GM18868 (cell line): ENCODE measurements around the gene TUT1.
"Not testable (repeated sequence)": the region's sequence is repeated elsewhere in the genome, so short reads cannot be mapped to it uniquely, and the experiment has no call there.

Source experiments
- ATAC-seq: cut with Tn5 transposase; IDR thresholded peaks from one replicate; pipeline ENCODE4 v1.9.1; 2021; ENCODE audit warnings: mild to moderate bottlenecking, moderate library complexity; ENCODE audit not compliant: unreplicated experiment

TUT1 gene

GRCh38 chr11:62604460-62605120 lies 13.3 kb upstream of the TUT1 start:
- ATAC-seq, result no peak

GRCh38 chr11:62603776-62604299 lies 12.5 kb upstream of the TUT1 start:
- ATAC-seq, result no peak

- ATAC-seq, result no peak
Observed at GRCh38 chr11:62603072-62603408, 11.7 kb upstream of the TUT1 start.

- no peak for ATAC-seq
Observed at GRCh38 chr11:62602141-62603071, 11.1 kb upstream of the TUT1 start.

- peak; percentile 73 for ATAC-seq
Observed at GRCh38 chr11:62601372-62602140, 10.2 kb upstream of the TUT1 start, which contains the start of gene MTA2. Gene MTA2, minus strand, starts transcription at chr11:62601865. Its CDS starts 415 bp downstream, at chr11:62601450.

GRCh38 chr11:62601122-62601371 lies 9.7 kb upstream of the TUT1 start:
- ATAC-seq, result no peak

GRCh38 chr11:62600367-62601121 lies 9.2 kb upstream of the TUT1 start:
- ATAC-seq, result no peak

GRCh38 chr11:62599901-62600300 lies 8.6 kb upstream of the TUT1 start:
- ATAC-seq, result no peak

GRCh38 chr11:62599069-62599696 lies 7.9 kb upstream of the TUT1 start:
- peak; percentile 66 for ATAC-seq

GRCh38 chr11:62595124-62595523 lies 3.8 kb upstream of the TUT1 start:
- no peak for ATAC-seq

- no peak for ATAC-seq
Observed at GRCh38 chr11:62593434-62594044, 2.2 kb upstream of the TUT1 start.

- ATAC-seq, result no peak
Observed at GRCh38 chr11:62592989-62593421, 1.7 kb upstream of the TUT1 start.

- ATAC-seq, result no peak
Observed at GRCh38 chr11:62592146-62592815, 958 bp upstream of the TUT1 start.

- no peak for ATAC-seq
Observed at GRCh38 chr11:62588966-62589637, 2.2 kb downstream of the TUT1 start.

- ATAC-seq, result not testable (repeated sequence)
Observed at GRCh38 chr11:62585356-62585755, 6.0 kb downstream of the TUT1 start.

- ATAC-seq, result not testable (repeated sequence)
Observed at GRCh38 chr11:62581735-62582134, 9.6 kb downstream of the TUT1 start.

GRCh38 chr11:62580959-62581715 lies 10.2 kb downstream of the TUT1 start:
- ATAC-seq, result no peak

GRCh38 chr11:62579252-62579651 lies 12.1 kb downstream of the TUT1 start:
- no peak for ATAC-seq
